Measurements from ENCODE around the gene SCFD2. TPM values are rescaled to one million over a fixed set of nuclear protein-coding genes. Genes with fewer than 3 reads are reported as not detected.

The SCFD2 gene
- total and polyA plus RNA-seq, 4 donors, result 4.3 to 28.8 (median 7.4) TPM

- no peaks in the 10 kb centered on the region for H3K9me3 ChIP-seq (ENCODE audit: control insufficient read depth in 4 of 4, low read length in 3 of 4)
These were observed 385.9 kb downstream of the SCFD2 start for GRCh38 chr4:52979821-52980590.

GRCh38 chr4:52979020-52979419 is 386.8 kb downstream of the SCFD2 start:
- TF ChIP-seq HNF4G (IDR thresholded peaks at IDR 0.05) (no peak), MAX (IDR thresholded peaks at IDR 0.05) (no peak), YY1 (IDR thresholded peaks at IDR 0.05) (no peak), ATF3 (IDR thresholded peaks at IDR 0.05) (no peak), CTCF (IDR thresholded peaks at IDR 0.05; ENCODE audit: low read depth, low read length, missing input control) (no peak), RXRA (IDR thresholded peaks at IDR 0.05) (no peak), GABPA (IDR thresholded peaks at IDR 0.05 in 1 of 2, conservative IDR thresholded peaks at IDR 0.05 in 1 of 2) (no peak), EGR1 (IDR thresholded peaks at IDR 0.05; ENCODE audit: low read depth in 2 of 2) (no peak)
- DNase-seq (ENCODE audit: low spot score), result no peak
- no peaks in the 10 kb centered on the region for H3K36me3 ChIP-seq (ENCODE audit: control insufficient read depth in 4 of 4, insufficient read depth in 3 of 4, low read depth in 1 of 4, low read length in 3 of 4)
- H3K4me1 ChIP-seq (ENCODE audit: control insufficient read depth in 4 of 4, insufficient read depth in 4 of 4, low read length in 3 of 4), result no peaks in the 10 kb centered on the region
- H3K27ac ChIP-seq (ENCODE audit: low read depth in 1 of 2, low read length in 2 of 2), result no peak overlapping the region
- no peaks in the 10 kb centered on the region for H3K9me3 ChIP-seq (ENCODE audit: control insufficient read depth in 4 of 4, low read length in 3 of 4)
- no peak overlapping the region for H3K9ac ChIP-seq (ENCODE audit: low read depth in 1 of 2, low read length in 2 of 2)
- 98% methylated on average over 1 of the region's 1 CpG for WGBS
- no peak overlapping the region for H3K4me3 ChIP-seq (ENCODE audit: low read depth in 1 of 3, low read length in 3 of 3)
- no peaks in the 10 kb centered on the region for H3K27me3 ChIP-seq (ENCODE audit: control insufficient read depth in 4 of 4, insufficient read depth in 4 of 4, low read length in 3 of 4)

More at GRCh38 chr4:52979821-52980590, 385.9 kb downstream of the SCFD2 start:
- H3K27ac ChIP-seq (ENCODE audit: low read depth in 1 of 2, low read length in 2 of 2), result no peak overlapping the region
- 98% methylated on average over 3 of the region's 3 CpGs for WGBS
- no peak overlapping the region for H3K4me3 ChIP-seq (ENCODE audit: low read depth in 1 of 3, low read length in 3 of 3)
- H3K27me3 ChIP-seq (ENCODE audit: control insufficient read depth in 4 of 4, insufficient read depth in 4 of 4, low read length in 3 of 4), result no peaks in the 10 kb centered on the region
- TF ChIP-seq RXRA (IDR thresholded peaks at IDR 0.05), result no peak
- no peak for TF ChIP-seq JUND (IDR thresholded peaks at IDR 0.05)
- no peak for TF ChIP-seq TAF1 (conservative IDR thresholded peaks at IDR 0.05)
- no peak for TF ChIP-seq SP1 (IDR thresholded peaks at IDR 0.05)
- no peak for TF ChIP-seq RAD21 (IDR thresholded peaks at IDR 0.05)
- no peak for TF ChIP-seq YY1 (IDR thresholded peaks at IDR 0.05)
- no peak for TF ChIP-seq HNF4A (conservative IDR thresholded peaks at IDR 0.05)
- no peak for TF ChIP-seq CTCF (IDR thresholded peaks at IDR 0.05; ENCODE audit: low read depth, low read length, missing input control)
- H3K9ac ChIP-seq (ENCODE audit: low read depth in 1 of 2, low read length in 2 of 2), result no peak overlapping the region
- H3K36me3 ChIP-seq (ENCODE audit: control insufficient read depth in 4 of 4, insufficient read depth in 3 of 4, low read depth in 1 of 4, low read length in 3 of 4), result no peaks in the 10 kb centered on the region
- DNase-seq (ENCODE audit: low spot score), result no peak
- H3K4me1 ChIP-seq (ENCODE audit: control insufficient read depth in 4 of 4, insufficient read depth in 4 of 4, low read length in 3 of 4), result no peaks in the 10 kb centered on the region
